WTC11 (cell line): ENCODE data around the gene FGD5. TPM values are rescaled to one million over a fixed set of nuclear protein-coding genes. Genes with fewer than 3 reads are reported as not detected.

ENCODE experiments used
- ATAC-seq: fragments of 200-7000 bp; cut with Tn5 transposase; 2 replicates; pipeline ENCODE4 v1.10.0; 2021; ENCODE audit warnings: mild to moderate bottlenecking, moderate library complexity
- CTCF ChIA-PET: fragments of 300-600 bp; sonication (Branson Sonifier 250); formaldehyde crosslinking; loops from one replicate; lab custom pipeline; 2021; ENCODE audit warnings: antibody characterized with exemption; lab: Charles Lee
- POLR2A ChIA-PET: fragments of 350-600 bp; sonication (Branson Sonifier 250); formaldehyde crosslinking; loops from one replicate; lab custom pipeline; 2021; ENCODE audit warnings: antibody characterized with exemption; lab: Charles Lee
- DNase-seq: peaks from one replicate; pipeline ENCODE4 v3.0.0; 2021; ENCODE audit warnings: low spot score
- H3K27ac Mint-ChIP-seq: 2 replicates; pipeline ENCODE4 v1.8.0; 2021; ENCODE audit warnings: mixed read lengths
- H3K27me3 Mint-ChIP-seq: 2 replicates; pipeline ENCODE4 v1.8.0; 2021; ENCODE audit warnings: low read depth, mild to moderate bottlenecking, moderate library complexity, mixed read lengths
- H3K36me3 Mint-ChIP-seq: 2 replicates; pipeline ENCODE4 v1.8.0; 2021; ENCODE audit warnings: mixed read lengths
- H3K4me1 Mint-ChIP-seq: 2 replicates; pipeline ENCODE4 v1.8.0; 2022; ENCODE audit warnings: mixed read lengths
- H3K4me3 Mint-ChIP-seq: 2 replicates; pipeline ENCODE4 v1.8.0; 2021; ENCODE audit warnings: mild to moderate bottlenecking, moderate library complexity, mixed read lengths
- H3K9me3 Mint-ChIP-seq: 2 replicates; pipeline ENCODE4 v1.8.0; 2021; ENCODE audit warnings: mixed read lengths
- HMGA2 ChIP-seq: fragments of 250-450 bp; sonication (Bioruptor Pico); IDR thresholded peaks from 2 replicates; pipeline ENCODE4 v1.4.0; 2021; ENCODE audit warnings: mild to moderate bottlenecking, moderate library complexity
- JAZF1 ChIP-seq: fragments of 250-450 bp; sonication (Bioruptor Pico); IDR thresholded peaks from 2 replicates; pipeline ENCODE4 v1.9.0; 2021; ENCODE audit warnings: moderate library complexity, mild to moderate bottlenecking, inconsistent platforms
- PRRX2 ChIP-seq: fragments of 250-450 bp; sonication (Bioruptor Pico); IDR thresholded peaks from 2 replicates; pipeline ENCODE4 v1.8.0; 2021; ENCODE audit warnings: mild to moderate bottlenecking
- RORB ChIP-seq: fragments of 250-450 bp; sonication (Bioruptor Pico); IDR thresholded peaks from 2 replicates; pipeline ENCODE4 v1.9.0; 2021; ENCODE audit warnings: mild to moderate bottlenecking
- SMAD3 ChIP-seq: sonication (generic); formaldehyde crosslinking; IDR thresholded peaks from 2 replicates; pipeline ENCODE4 v1.8.0; 2022; ENCODE audit warnings: missing genetic modification reagents, mild to moderate bottlenecking, borderline replicate concordance
- TP53 ChIP-seq: sonication (generic); formaldehyde crosslinking; IDR thresholded peaks from 2 replicates; pipeline ENCODE4 v1.8.1; 2023; ENCODE audit warnings: mild to moderate bottlenecking, missing genetic modification reagents
- ZBTB21 ChIP-seq: sonication (generic); formaldehyde crosslinking; IDR thresholded peaks from 2 replicates; pipeline ENCODE4 v1.8.1; 2023; ENCODE audit warnings: mild to moderate bottlenecking, missing genetic modification reagents, borderline replicate concordance
- ZNF121 ChIP-seq: sonication (generic); formaldehyde crosslinking; IDR thresholded peaks from 2 replicates; pipeline ENCODE4 v1.8.0; 2023; ENCODE audit warnings: missing genetic modification reagents
- ZNF416 ChIP-seq: fragments of 250-450 bp; sonication (Bioruptor Pico); IDR thresholded peaks from 2 replicates; pipeline ENCODE4 v1.9.0; 2021; ENCODE audit warnings: mild to moderate bottlenecking, inconsistent platforms
- total RNA-seq: library from RNA; stranded (reverse); gene quantifications from 3 replicates; pipeline ENCODE4 v1.2.3, GENCODE V29; 2021
- TF ChIP-seq, protein P1 (sequence below): sonication (generic); formaldehyde crosslinking; IDR thresholded peaks from 2 replicates; pipeline ENCODE4 v1.8.0; 2023; ENCODE audit warnings: mild to moderate bottlenecking, missing genetic modification reagents
- TF ChIP-seq, protein P2 (sequence below): fragments of 250-450 bp; sonication (Bioruptor Pico); IDR thresholded peaks from 2 replicates; pipeline ENCODE4 v1.9.0; 2021; ENCODE audit warnings: mild to moderate bottlenecking
- TF ChIP-seq, protein P3 (sequence below): sonication (generic); formaldehyde crosslinking; IDR thresholded peaks from 2 replicates; pipeline ENCODE4 v1.8.0; 2023; ENCODE audit warnings: missing genetic modification reagents, mild to moderate bottlenecking, borderline replicate concordance
- TF ChIP-seq, protein P4 (sequence below): sonication (generic); formaldehyde crosslinking; IDR thresholded peaks from 2 replicates; pipeline ENCODE4 v1.8.0; 2022; ENCODE audit warnings: missing genetic modification reagents
- TF ChIP-seq, protein P5 (sequence below): sonication (generic); formaldehyde crosslinking; IDR thresholded peaks from 2 replicates; pipeline ENCODE4 v1.8.1; 2022; ENCODE audit warnings: mild to moderate bottlenecking, missing genetic modification reagents, moderate library complexity, borderline replicate concordance
- TF ChIP-seq, protein P6 (sequence below): sonication (generic); formaldehyde crosslinking; IDR thresholded peaks from 2 replicates; pipeline ENCODE4 v1.8.1; 2022; ENCODE audit warnings: low read depth, missing genetic modification reagents, borderline replicate concordance

Gene FGD5
- total RNA-seq, 1 experiment from 2014 or later = 18.3 TPM

DNA sequence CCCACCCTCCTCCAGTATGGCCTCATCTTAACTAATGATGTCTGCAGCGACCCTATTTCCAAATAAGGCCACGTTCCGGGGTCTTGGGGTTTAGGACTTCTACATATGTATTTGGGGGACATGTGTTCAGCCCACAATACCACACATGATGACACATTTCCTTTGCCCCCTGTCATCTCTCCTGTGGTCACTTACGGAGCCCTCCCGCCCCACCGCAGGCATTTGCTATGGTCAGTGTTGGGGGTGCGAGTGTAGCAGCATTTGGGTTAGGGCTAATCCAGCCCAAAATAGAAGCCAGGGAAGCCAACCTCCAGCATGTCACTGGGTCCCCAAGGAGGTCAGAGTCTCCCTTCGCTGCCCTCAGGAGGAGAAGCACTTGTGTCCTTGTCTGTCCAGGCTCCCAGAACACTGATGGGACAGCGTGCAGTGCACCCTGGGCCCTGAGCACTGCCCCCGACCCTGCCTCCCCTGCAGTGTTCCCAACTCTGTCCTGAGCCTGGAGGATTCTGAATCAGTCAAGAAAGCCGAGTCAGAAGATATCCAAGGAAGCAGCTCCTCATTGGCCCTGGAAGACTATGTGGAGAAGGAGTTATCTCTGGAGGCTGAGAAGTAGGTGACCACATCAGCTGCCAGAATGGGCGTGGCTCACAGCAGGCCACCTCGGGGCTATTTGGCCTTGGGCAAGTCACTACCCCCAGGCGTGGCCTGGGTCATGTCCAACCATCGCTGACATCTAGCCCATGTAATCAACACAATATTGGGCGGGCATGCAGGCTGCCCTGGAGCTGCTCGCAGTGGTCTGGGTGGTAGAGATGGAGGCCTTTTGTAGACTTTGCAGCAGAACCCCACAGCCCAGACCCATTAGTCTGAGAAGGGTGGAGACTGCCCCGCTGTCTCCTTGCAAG lies 46.9 kb upstream of the FGD5 start:
- Mint-ChIP-seq H3K4me1 (peaks cover 22% of the 10 kb centered on the region), H3K4me3 (no peak overlapping the region), H3K27ac (no peak overlapping the region)
- CTCF ChIA-PET = interaction anchor here (0.6 to 2.6 kb wide), 2 partner anchors 10 to 261 kb away, joined by 5 to 12 read pairs; no protein-coding TSS in a partner anchor
- ATAC-seq (no peak), DNase-seq (no peak)
- TF ChIP-seq ZBTB21 (CRISPR knock-in tag) = no peak
- TF ChIP-seq HMGA2 (CRISPR knock-in tag) = no peak
- TF ChIP-seq, protein P1, sequence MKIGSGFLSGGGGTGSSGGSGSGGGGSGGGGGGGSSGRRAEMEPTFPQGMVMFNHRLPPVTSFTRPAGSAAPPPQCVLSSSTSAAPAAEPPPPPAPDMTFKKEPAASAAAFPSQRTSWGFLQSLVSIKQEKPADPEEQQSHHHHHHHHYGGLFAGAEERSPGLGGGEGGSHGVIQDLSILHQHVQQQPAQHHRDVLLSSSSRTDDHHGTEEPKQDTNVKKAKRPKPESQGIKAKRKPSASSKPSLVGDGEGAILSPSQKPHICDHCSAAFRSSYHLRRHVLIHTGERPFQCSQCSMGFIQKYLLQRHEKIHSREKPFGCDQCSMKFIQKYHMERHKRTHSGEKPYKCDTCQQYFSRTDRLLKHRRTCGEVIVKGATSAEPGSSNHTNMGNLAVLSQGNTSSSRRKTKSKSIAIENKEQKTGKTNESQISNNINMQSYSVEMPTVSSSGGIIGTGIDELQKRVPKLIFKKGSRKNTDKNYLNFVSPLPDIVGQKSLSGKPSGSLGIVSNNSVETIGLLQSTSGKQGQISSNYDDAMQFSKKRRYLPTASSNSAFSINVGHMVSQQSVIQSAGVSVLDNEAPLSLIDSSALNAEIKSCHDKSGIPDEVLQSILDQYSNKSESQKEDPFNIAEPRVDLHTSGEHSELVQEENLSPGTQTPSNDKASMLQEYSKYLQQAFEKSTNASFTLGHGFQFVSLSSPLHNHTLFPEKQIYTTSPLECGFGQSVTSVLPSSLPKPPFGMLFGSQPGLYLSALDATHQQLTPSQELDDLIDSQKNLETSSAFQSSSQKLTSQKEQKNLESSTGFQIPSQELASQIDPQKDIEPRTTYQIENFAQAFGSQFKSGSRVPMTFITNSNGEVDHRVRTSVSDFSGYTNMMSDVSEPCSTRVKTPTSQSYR (CRISPR knock-in tag) = no peak
- TF ChIP-seq, protein P2, sequence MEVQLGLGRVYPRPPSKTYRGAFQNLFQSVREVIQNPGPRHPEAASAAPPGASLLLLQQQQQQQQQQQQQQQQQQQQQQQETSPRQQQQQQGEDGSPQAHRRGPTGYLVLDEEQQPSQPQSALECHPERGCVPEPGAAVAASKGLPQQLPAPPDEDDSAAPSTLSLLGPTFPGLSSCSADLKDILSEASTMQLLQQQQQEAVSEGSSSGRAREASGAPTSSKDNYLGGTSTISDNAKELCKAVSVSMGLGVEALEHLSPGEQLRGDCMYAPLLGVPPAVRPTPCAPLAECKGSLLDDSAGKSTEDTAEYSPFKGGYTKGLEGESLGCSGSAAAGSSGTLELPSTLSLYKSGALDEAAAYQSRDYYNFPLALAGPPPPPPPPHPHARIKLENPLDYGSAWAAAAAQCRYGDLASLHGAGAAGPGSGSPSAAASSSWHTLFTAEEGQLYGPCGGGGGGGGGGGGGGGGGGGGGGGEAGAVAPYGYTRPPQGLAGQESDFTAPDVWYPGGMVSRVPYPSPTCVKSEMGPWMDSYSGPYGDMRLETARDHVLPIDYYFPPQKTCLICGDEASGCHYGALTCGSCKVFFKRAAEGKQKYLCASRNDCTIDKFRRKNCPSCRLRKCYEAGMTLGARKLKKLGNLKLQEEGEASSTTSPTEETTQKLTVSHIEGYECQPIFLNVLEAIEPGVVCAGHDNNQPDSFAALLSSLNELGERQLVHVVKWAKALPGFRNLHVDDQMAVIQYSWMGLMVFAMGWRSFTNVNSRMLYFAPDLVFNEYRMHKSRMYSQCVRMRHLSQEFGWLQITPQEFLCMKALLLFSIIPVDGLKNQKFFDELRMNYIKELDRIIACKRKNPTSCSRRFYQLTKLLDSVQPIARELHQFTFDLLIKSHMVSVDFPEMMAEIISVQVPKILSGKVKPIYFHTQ (CRISPR knock-in tag) = no peak
- TF ChIP-seq JAZF1 = no peak
- TF ChIP-seq TP53 (CRISPR knock-in tag) = no peak
- TF ChIP-seq PRRX2 (CRISPR knock-in tag) = no peak
- no peak for TF ChIP-seq SMAD3 (CRISPR knock-in tag)
- TF ChIP-seq, protein P3, sequence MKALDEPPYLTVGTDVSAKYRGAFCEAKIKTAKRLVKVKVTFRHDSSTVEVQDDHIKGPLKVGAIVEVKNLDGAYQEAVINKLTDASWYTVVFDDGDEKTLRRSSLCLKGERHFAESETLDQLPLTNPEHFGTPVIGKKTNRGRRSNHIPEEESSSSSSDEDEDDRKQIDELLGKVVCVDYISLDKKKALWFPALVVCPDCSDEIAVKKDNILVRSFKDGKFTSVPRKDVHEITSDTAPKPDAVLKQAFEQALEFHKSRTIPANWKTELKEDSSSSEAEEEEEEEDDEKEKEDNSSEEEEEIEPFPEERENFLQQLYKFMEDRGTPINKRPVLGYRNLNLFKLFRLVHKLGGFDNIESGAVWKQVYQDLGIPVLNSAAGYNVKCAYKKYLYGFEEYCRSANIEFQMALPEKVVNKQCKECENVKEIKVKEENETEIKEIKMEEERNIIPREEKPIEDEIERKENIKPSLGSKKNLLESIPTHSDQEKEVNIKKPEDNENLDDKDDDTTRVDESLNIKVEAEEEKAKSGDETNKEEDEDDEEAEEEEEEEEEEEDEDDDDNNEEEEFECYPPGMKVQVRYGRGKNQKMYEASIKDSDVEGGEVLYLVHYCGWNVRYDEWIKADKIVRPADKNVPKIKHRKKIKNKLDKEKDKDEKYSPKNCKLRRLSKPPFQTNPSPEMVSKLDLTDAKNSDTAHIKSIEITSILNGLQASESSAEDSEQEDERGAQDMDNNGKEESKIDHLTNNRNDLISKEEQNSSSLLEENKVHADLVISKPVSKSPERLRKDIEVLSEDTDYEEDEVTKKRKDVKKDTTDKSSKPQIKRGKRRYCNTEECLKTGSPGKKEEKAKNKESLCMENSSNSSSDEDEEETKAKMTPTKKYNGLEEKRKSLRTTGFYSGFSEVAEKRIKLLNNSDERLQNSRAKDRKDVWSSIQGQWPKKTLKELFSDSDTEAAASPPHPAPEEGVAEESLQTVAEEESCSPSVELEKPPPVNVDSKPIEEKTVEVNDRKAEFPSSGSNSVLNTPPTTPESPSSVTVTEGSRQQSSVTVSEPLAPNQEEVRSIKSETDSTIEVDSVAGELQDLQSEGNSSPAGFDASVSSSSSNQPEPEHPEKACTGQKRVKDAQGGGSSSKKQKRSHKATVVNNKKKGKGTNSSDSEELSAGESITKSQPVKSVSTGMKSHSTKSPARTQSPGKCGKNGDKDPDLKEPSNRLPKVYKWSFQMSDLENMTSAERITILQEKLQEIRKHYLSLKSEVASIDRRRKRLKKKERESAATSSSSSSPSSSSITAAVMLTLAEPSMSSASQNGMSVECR (CRISPR knock-in tag) = no peak
- no peak for TF ChIP-seq RORB
- TF ChIP-seq, all 79 proteins: peak for 0
- Mint-ChIP-seq H3K36me3 (no peaks in the 10 kb centered on the region), H3K9me3 (no peaks in the 10 kb centered on the region), H3K27me3 (no peaks in the 10 kb centered on the region)
- POLR2A ChIA-PET = no interaction called here

DNA sequence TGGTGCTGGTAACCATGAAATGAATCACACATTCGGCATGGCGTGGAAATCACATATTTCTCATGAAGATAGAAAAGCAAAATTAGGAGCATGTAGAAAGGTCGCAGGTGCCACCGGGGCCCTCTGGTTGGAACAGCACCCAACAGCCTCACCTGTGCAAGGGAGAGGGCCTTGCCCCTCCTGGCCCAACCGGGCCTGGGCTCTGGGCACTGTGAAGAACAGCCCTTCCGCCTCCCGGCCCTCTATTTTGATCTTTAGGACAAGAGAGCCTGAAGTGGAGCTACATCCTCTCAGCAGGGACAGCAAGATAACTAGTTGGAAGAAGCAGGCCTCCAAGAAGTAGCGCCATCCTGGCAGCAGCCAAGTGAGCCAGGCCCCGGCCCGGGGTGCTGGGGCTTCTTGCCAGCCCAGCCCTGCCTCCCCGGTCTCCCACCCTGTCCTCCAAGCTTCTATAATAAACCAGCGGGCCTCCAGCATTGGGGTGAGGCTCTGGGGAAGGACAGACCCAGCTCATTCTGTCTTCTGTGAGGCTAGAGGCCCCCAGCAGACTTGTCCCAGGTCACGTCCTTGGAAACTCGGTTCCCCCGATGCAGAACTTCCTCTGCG lies 46.1 kb upstream of the FGD5 start:
- Mint-ChIP-seq H3K4me3 (no peak overlapping the region), H3K36me3 (no peaks in the 10 kb centered on the region), H3K9me3 (no peaks in the 10 kb centered on the region), H3K27ac (no peak overlapping the region), H3K4me1 (peaks cover 22% of the 10 kb centered on the region), H3K27me3 (no peaks in the 10 kb centered on the region)
- POLR2A ChIA-PET = no interaction called here
- no peak for ATAC-seq
- no peak for DNase-seq
- CTCF ChIA-PET = interaction anchor here (1.0 to 2.6 kb wide), 4 partner anchors 8 to 129 kb away, joined by 3 to 12 read pairs (median 4); no protein-coding TSS in a partner anchor
- TF ChIP-seq, protein P4, sequence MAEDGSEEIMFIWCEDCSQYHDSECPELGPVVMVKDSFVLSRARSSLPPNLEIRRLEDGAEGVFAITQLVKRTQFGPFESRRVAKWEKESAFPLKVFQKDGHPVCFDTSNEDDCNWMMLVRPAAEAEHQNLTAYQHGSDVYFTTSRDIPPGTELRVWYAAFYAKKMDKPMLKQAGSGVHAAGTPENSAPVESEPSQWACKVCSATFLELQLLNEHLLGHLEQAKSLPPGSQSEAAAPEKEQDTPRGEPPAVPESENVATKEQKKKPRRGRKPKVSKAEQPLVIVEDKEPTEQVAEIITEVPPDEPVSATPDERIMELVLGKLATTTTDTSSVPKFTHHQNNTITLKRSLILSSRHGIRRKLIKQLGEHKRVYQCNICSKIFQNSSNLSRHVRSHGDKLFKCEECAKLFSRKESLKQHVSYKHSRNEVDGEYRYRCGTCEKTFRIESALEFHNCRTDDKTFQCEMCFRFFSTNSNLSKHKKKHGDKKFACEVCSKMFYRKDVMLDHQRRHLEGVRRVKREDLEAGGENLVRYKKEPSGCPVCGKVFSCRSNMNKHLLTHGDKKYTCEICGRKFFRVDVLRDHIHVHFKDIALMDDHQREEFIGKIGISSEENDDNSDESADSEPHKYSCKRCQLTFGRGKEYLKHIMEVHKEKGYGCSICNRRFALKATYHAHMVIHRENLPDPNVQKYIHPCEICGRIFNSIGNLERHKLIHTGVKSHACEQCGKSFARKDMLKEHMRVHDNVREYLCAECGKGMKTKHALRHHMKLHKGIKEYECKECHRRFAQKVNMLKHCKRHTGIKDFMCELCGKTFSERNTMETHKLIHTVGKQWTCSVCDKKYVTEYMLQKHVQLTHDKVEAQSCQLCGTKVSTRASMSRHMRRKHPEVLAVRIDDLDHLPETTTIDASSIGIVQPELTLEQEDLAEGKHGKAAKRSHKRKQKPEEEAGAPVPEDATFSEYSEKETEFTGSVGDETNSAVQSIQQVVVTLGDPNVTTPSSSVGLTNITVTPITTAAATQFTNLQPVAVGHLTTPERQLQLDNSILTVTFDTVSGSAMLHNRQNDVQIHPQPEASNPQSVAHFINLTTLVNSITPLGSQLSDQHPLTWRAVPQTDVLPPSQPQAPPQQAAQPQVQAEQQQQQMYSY (CRISPR knock-in tag) = no peak
- TF ChIP-seq, protein P5, sequence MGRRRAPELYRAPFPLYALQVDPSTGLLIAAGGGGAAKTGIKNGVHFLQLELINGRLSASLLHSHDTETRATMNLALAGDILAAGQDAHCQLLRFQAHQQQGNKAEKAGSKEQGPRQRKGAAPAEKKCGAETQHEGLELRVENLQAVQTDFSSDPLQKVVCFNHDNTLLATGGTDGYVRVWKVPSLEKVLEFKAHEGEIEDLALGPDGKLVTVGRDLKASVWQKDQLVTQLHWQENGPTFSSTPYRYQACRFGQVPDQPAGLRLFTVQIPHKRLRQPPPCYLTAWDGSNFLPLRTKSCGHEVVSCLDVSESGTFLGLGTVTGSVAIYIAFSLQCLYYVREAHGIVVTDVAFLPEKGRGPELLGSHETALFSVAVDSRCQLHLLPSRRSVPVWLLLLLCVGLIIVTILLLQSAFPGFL (CRISPR knock-in tag) = no peak
- TF ChIP-seq ZNF121 (no peak), ZNF416 (CRISPR knock-in tag) (no peak), TP53 (CRISPR knock-in tag) (no peak)
- TF ChIP-seq, protein P6, sequence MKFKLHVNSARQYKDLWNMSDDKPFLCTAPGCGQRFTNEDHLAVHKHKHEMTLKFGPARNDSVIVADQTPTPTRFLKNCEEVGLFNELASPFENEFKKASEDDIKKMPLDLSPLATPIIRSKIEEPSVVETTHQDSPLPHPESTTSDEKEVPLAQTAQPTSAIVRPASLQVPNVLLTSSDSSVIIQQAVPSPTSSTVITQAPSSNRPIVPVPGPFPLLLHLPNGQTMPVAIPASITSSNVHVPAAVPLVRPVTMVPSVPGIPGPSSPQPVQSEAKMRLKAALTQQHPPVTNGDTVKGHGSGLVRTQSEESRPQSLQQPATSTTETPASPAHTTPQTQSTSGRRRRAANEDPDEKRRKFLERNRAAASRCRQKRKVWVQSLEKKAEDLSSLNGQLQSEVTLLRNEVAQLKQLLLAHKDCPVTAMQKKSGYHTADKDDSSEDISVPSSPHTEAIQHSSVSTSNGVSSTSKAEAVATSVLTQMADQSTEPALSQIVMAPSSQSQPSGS (CRISPR knock-in tag) = no peak
